H9 (cell line): ENCODE results near the gene PDE7B. TPM values are rescaled to one million over a fixed set of nuclear protein-coding genes. Genes with fewer than 3 reads are reported as not detected.

Source experiments
- DNase-seq: peaks from one replicate; pipeline ENCODE4 v3.0.0-alpha.2; 2017
- H2AFZ ChIP-seq: one replicate; pipeline ENCODE4 v1.6.1; 2013; ENCODE audit warnings: mild to moderate bottlenecking, low read length, control low read depth, moderate library complexity
- H2AK5ac ChIP-seq: 2 replicates; pipeline ENCODE4 v1.6.1; 2013; ENCODE audit warnings: low read length, control low read depth, mixed read lengths; ENCODE audit not compliant: insufficient read length
- H2BK120ac ChIP-seq: one replicate; pipeline ENCODE4 v1.6.1; 2013; ENCODE audit warnings: low read depth, mild to moderate bottlenecking, low read length, control low read depth, inconsistent platforms; ENCODE audit not compliant: poor library complexity, severe bottlenecking
- H2BK12ac ChIP-seq: 2 replicates; pipeline ENCODE4 v1.6.1; 2013; ENCODE audit warnings: low read length, control low read depth, mixed read lengths, low read depth; ENCODE audit not compliant: insufficient read length
- H2BK15ac ChIP-seq: 2 replicates; pipeline ENCODE4 v1.6.1; 2013; ENCODE audit warnings: low read depth, low read length, control low read depth
- H2BK20ac ChIP-seq: one replicate; pipeline ENCODE4 v1.6.1; 2013; ENCODE audit warnings: low read depth, mild to moderate bottlenecking, low read length, control low read depth, inconsistent platforms; ENCODE audit not compliant: poor library complexity, severe bottlenecking
- H2BK5ac ChIP-seq: 2 replicates; pipeline ENCODE4 v1.6.1; 2013; ENCODE audit warnings: low read length, control low read depth, mixed read lengths; ENCODE audit not compliant: insufficient read length
- H3K14ac ChIP-seq: 2 replicates; pipeline ENCODE4 v1.6.1; 2013; ENCODE audit warnings: low read length, control low read depth; ENCODE audit not compliant: insufficient read depth
- H3K18ac ChIP-seq: 2 replicates; pipeline ENCODE4 v1.6.1; 2013; ENCODE audit warnings: low read depth, mild to moderate bottlenecking, mixed read lengths, low read length, control low read depth; ENCODE audit not compliant: insufficient read length
- H3K23ac ChIP-seq: 2 replicates; pipeline ENCODE4 v1.6.1; 2013; ENCODE audit warnings: low read length, control low read depth, mixed read lengths, low read depth; ENCODE audit not compliant: insufficient read length
- H3K23me2 ChIP-seq: 2 replicates; pipeline ENCODE4 v1.6.1; 2013; ENCODE audit warnings: low read depth, mild to moderate bottlenecking, mixed read lengths, low read length, control low read depth; ENCODE audit not compliant: insufficient read length, poor library complexity, severe bottlenecking
- H3K27ac ChIP-seq: 2 replicates; pipeline ENCODE4 v1.5.1; 2013; ENCODE audit warnings: low read length, control low read depth, mixed read lengths, low read depth; ENCODE audit not compliant: insufficient read length
- H3K27me3 ChIP-seq: 2 replicates; pipeline ENCODE4 v1.6.1; 2013; ENCODE audit warnings: low read length, control low read depth, inconsistent platforms; ENCODE audit not compliant: insufficient read depth
- H3K4ac ChIP-seq: 2 replicates; pipeline ENCODE4 v1.6.1; 2013; ENCODE audit warnings: low read depth, mild to moderate bottlenecking, control low read depth, inconsistent platforms, low read length, moderate library complexity
- H3K4me1 ChIP-seq: 2 replicates; pipeline ENCODE4 v1.6.1; 2013; ENCODE audit warnings: low read length, control low read depth, inconsistent platforms; ENCODE audit not compliant: insufficient read depth
- H3K4me2 ChIP-seq: 2 replicates; pipeline ENCODE4 v1.6.1; 2013; ENCODE audit warnings: low read length, control low read depth, mixed read lengths; ENCODE audit not compliant: insufficient read length, insufficient read depth
- H3K56ac ChIP-seq: 2 replicates; pipeline ENCODE4 v1.6.1; 2013; ENCODE audit warnings: low read depth, mild to moderate bottlenecking, mixed read lengths, low read length, control low read depth; ENCODE audit not compliant: insufficient read length
- H3K79me1 ChIP-seq: 2 replicates; pipeline ENCODE4 v1.6.1; 2013; ENCODE audit warnings: low read depth, mild to moderate bottlenecking, moderate library complexity, low read length, control low read depth, inconsistent platforms; ENCODE audit not compliant: insufficient read depth, poor library complexity, severe bottlenecking
- H3K79me2 ChIP-seq: 2 replicates; pipeline ENCODE4 v1.6.1; 2013; ENCODE audit warnings: low read length, control low read depth, inconsistent platforms; ENCODE audit not compliant: insufficient read depth
- H3K9ac ChIP-seq: 2 replicates; pipeline ENCODE4 v1.6.1; 2013; ENCODE audit warnings: low read length, control low read depth, mixed read lengths; ENCODE audit not compliant: insufficient read length; ENCODE audit errors: extremely low read depth
- H3K9me3 ChIP-seq: one replicate; pipeline ENCODE4 v1.6.1; 2013; ENCODE audit warnings: low read depth, low read length, inconsistent platforms; ENCODE audit not compliant: control insufficient read depth
- H3T11ph ChIP-seq: one replicate; pipeline ENCODE4 v1.6.1; 2013; ENCODE audit warnings: mild to moderate bottlenecking, low read length, control low read depth, inconsistent platforms
- H4K20me1 ChIP-seq: one replicate; pipeline ENCODE4 v1.6.1; 2013; ENCODE audit not compliant: control insufficient read depth, insufficient read length, insufficient read depth
- H4K5ac ChIP-seq: 2 replicates; pipeline ENCODE4 v1.6.1; 2013; ENCODE audit warnings: low read depth, mild to moderate bottlenecking, mixed read lengths, low read length, control low read depth; ENCODE audit not compliant: insufficient read length
- H4K8ac ChIP-seq: replicated peaks from 2 replicates; pipeline ENCODE4 v1.6.1; 2013; ENCODE audit warnings: low read length, control low read depth, mixed read lengths, low read depth; ENCODE audit not compliant: insufficient read length
- H4K91ac ChIP-seq: 2 replicates; pipeline ENCODE4 v1.6.1; 2013; ENCODE audit warnings: low read depth, mild to moderate bottlenecking, moderate library complexity, mixed read lengths, low read length, control low read depth; ENCODE audit not compliant: insufficient read length
- H3K27ac Mint-ChIP-seq, 3 experiments: 2 replicates in 2 of 3; 3 replicates in 1 of 3; pipeline ENCODE4 v1.8.0; 2020 to 2021; ENCODE audit warnings: mixed read lengths in 3 of 3, mild to moderate bottlenecking in 1 of 3, moderate library complexity in 1 of 3
- H3K27me3 Mint-ChIP-seq: 2 replicates; pipeline ENCODE4 v1.8.0; 2021; ENCODE audit warnings: low read depth, mild to moderate bottlenecking, moderate library complexity, mixed read lengths
- H3K36me3 Mint-ChIP-seq, 3 experiments: 2 replicates in 2 of 3; 3 replicates in 1 of 3; pipeline ENCODE4 v1.8.0; 2020 to 2021; ENCODE audit warnings: low read depth in 3 of 3, mixed read lengths in 3 of 3; ENCODE audit not compliant: insufficient read depth in 1 of 3
- H3K4me1 Mint-ChIP-seq, 2 experiments: 2 replicates each; pipeline ENCODE4 v1.8.0; 2020; ENCODE audit warnings: mixed read lengths in 2 of 2
- H3K4me3 Mint-ChIP-seq, 2 experiments: 2 replicates in 1 of 2; 3 replicates in 1 of 2; pipeline ENCODE4 v1.8.0; 2020 to 2021; ENCODE audit warnings: mild to moderate bottlenecking in 2 of 2, mixed read lengths in 2 of 2, moderate library complexity in 1 of 2
- H3K9me3 Mint-ChIP-seq, 2 experiments: 2 replicates in 1 of 2; 3 replicates in 1 of 2; pipeline ENCODE4 v1.8.0; 2020; ENCODE audit warnings: mild to moderate bottlenecking in 2 of 2, mixed read lengths in 2 of 2, moderate library complexity in 1 of 2
- WGBS: extraction: QIAGEN DNeasy Blood & Tissue Kit; methylation state at CpG from one replicate; pipeline ENCODE4 v1.1.7; 2013; ENCODE audit warnings: missing lambda C conversion rate, low lambda C conversion rate, mixed read lengths; ENCODE audit not compliant: insufficient read length; ENCODE audit errors: extremely low coverage; 5-methylcytosine and 5-hydroxymethylcytosine counted together
- total RNA-seq: library from RNA; stranded (reverse); gene quantifications from 2 replicates; pipeline ENCODE4 v1.2.1, GENCODE V29; 2021
- TF ChIP-seq, protein P1 (sequence below): fragments of 200-600 bp; sonication (generic); conservative IDR thresholded peaks from 3 replicates; pipeline ENCODE4 v1.8.0; 2021; ENCODE audit warnings: antibody characterized with exemption, mild to moderate bottlenecking

The PDE7B gene
- total RNA-seq, 1 experiment from 2014 or later: not detected

DNA sequence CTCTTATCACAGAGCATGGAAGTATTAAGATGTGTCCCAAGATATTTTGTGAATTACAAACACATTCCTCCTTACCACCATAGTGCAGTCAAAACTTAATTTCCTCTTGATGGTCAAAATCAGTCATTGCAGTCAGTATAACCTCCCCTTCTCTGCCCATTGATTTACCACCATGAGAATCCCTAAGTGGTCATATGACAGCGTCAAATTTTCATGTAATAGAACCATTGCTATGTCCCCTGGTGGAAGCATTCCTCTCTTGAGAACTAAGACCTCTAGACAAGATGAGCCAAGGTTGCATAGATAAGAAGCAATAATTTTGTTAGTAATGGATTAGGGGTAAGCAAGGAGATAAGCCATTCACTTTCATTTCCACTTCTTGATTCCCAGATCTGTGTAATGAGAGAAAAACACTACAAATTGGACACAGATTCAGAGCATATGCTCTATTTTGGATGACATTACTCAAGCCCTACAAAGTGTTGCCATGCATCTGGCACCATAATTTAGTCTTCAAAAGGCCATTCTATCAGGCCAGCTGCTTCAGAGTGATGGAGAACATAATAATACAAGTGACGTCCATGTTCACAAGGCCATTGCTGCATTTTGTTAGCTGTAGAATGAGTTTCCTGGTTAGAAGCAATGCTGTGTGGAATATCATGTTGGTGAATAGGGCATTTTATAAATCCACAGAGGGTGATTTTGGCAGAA, 49.6 kb upstream of the PDE7B start:
- H2AFZ ChIP-seq: no peak overlapping the region
- no peak overlapping the region for H3K4me2 ChIP-seq
- H4K5ac ChIP-seq: no peak overlapping the region
- H3K4me1 ChIP-seq: no peaks in the 10 kb centered on the region
- H3K27ac ChIP-seq: no peak overlapping the region
- no peak overlapping the region for H2BK12ac ChIP-seq
- H3K9me3 Mint-ChIP-seq: no peaks in the 10 kb centered on the region
- H3K4me1 Mint-ChIP-seq: peaks cover 13 to 14% of the 10 kb centered on the region in 2 experiments
- no peak overlapping the region for H3K23ac ChIP-seq
- H4K20me1 ChIP-seq: no peaks in the 10 kb centered on the region
- no peak overlapping the region for H4K8ac ChIP-seq
- H3K14ac ChIP-seq: no peak overlapping the region
- no peak overlapping the region for H3K56ac ChIP-seq
- no peak overlapping the region for H2BK5ac ChIP-seq
- H3K9ac ChIP-seq: no peak overlapping the region
- no peak overlapping the region for H2AK5ac ChIP-seq
- no peaks in the 10 kb centered on the region for H3K27me3 Mint-ChIP-seq
- H3K27me3 ChIP-seq: no peaks in the 10 kb centered on the region
- H4K91ac ChIP-seq: no peak overlapping the region
- H3K27ac Mint-ChIP-seq: no peak overlapping the region
- H3K79me1 ChIP-seq: no peaks in the 10 kb centered on the region
- H3K23me2 ChIP-seq: no peaks in the 10 kb centered on the region
- H2BK20ac ChIP-seq: no peak overlapping the region
- no CpG with 5 or more reads among the region's 2 CpGs for WGBS
- H3K79me2 ChIP-seq: no peaks in the 10 kb centered on the region
- no peak overlapping the region for H3K18ac ChIP-seq
- no peak overlapping the region for H3T11ph ChIP-seq
- TF ChIP-seq, protein P1, sequence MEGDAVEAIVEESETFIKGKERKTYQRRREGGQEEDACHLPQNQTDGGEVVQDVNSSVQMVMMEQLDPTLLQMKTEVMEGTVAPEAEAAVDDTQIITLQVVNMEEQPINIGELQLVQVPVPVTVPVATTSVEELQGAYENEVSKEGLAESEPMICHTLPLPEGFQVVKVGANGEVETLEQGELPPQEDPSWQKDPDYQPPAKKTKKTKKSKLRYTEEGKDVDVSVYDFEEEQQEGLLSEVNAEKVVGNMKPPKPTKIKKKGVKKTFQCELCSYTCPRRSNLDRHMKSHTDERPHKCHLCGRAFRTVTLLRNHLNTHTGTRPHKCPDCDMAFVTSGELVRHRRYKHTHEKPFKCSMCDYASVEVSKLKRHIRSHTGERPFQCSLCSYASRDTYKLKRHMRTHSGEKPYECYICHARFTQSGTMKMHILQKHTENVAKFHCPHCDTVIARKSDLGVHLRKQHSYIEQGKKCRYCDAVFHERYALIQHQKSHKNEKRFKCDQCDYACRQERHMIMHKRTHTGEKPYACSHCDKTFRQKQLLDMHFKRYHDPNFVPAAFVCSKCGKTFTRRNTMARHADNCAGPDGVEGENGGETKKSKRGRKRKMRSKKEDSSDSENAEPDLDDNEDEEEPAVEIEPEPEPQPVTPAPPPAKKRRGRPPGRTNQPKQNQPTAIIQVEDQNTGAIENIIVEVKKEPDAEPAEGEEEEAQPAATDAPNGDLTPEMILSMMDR: no peak
- H3K4me3 Mint-ChIP-seq: no peak overlapping the region
- H3K4ac ChIP-seq: no peak overlapping the region
- no peaks in the 10 kb centered on the region for H3K36me3 Mint-ChIP-seq
- no peak overlapping the region for H2BK15ac ChIP-seq
- DNase-seq: no peak
- no peaks in the 10 kb centered on the region for H3K9me3 ChIP-seq
- H2BK120ac ChIP-seq: no peak overlapping the region
